Astrocyte (in vitro differentiated cells and primary cell): ENCODE data around the gene SWT1. TPM values are rescaled to one million over a fixed set of nuclear protein-coding genes. Genes with fewer than 3 reads are reported as not detected.
"Not testable (repeated sequence)": the region's sequence is repeated elsewhere in the genome, so short reads cannot be mapped to it uniquely, and the experiment has no call there.

Experiments
- DNase-seq: peaks from one replicate; pipeline ENCODE4 v3.0.0-alpha.2; 2010; ENCODE audit warnings: low read depth
- FAIRE-seq: peaks from 2 replicates; lab custom pipeline; 2011; peaks lifted over from hg19 to GRCh38; lab: Jason Lieb, UNC
- H2AFZ ChIP-seq: 2 replicates; pipeline ENCODE4 v1.6.0; 2012; ENCODE audit warnings: low read depth, low read length, inconsistent platforms
- H3K27ac ChIP-seq: 2 replicates; pipeline ENCODE4 v1.5.1; 2011; ENCODE audit warnings: low read depth, low read length, inconsistent platforms
- H3K27me3 ChIP-seq: 2 replicates; pipeline ENCODE4 v1.6.0; 2011; ENCODE audit warnings: low read length, inconsistent platforms; ENCODE audit not compliant: insufficient read depth
- H3K36me3 ChIP-seq: 2 replicates; pipeline ENCODE4 v1.5.1; 2011; ENCODE audit warnings: low read length, inconsistent platforms; ENCODE audit not compliant: insufficient read depth
- H3K4me1 ChIP-seq: 2 replicates; pipeline ENCODE4 v1.5.1; 2011; ENCODE audit warnings: low read length, inconsistent platforms; ENCODE audit not compliant: insufficient read depth
- H3K4me2 ChIP-seq: 2 replicates; pipeline ENCODE4 v1.6.0; 2012; ENCODE audit warnings: low read length, inconsistent platforms
- H3K4me3 ChIP-seq: 2 replicates; pipeline ENCODE4 v1.5.1; 2011; ENCODE audit warnings: low read depth, mild to moderate bottlenecking, low read length, inconsistent platforms; ENCODE audit not compliant: insufficient read depth
- H3K79me2 ChIP-seq: 2 replicates; pipeline ENCODE4 v1.6.0; 2012; ENCODE audit warnings: mild to moderate bottlenecking, low read length, inconsistent platforms; ENCODE audit not compliant: insufficient read depth
- H3K9ac ChIP-seq: 2 replicates; pipeline ENCODE4 v1.6.0; 2012; ENCODE audit warnings: mild to moderate bottlenecking, low read length, inconsistent platforms
- H3K9me3 ChIP-seq: 2 replicates; pipeline ENCODE4 v1.5.1; 2012; ENCODE audit warnings: low read depth, mild to moderate bottlenecking, low read length, inconsistent platforms; ENCODE audit not compliant: insufficient read depth
- H4K20me1 ChIP-seq: 2 replicates; pipeline ENCODE4 v1.6.0; 2012; ENCODE audit warnings: low read length, inconsistent platforms; ENCODE audit not compliant: insufficient read depth
- H3K27ac Mint-ChIP-seq: one replicate; pipeline ENCODE4 v1.8.0; 2021; ENCODE audit warnings: mild to moderate bottlenecking, mixed read lengths; ENCODE audit not compliant: unreplicated experiment
- H3K27me3 Mint-ChIP-seq: one replicate; pipeline ENCODE4 v1.8.0; 2021; ENCODE audit warnings: low read depth, mixed read lengths; ENCODE audit not compliant: unreplicated experiment
- H3K36me3 Mint-ChIP-seq: one replicate; pipeline ENCODE4 v1.8.0; 2021; ENCODE audit warnings: low read depth, mixed read lengths; ENCODE audit not compliant: unreplicated experiment
- H3K4me1 Mint-ChIP-seq: one replicate; pipeline ENCODE4 v1.8.0; 2021; ENCODE audit warnings: low read depth, mixed read lengths; ENCODE audit not compliant: unreplicated experiment
- H3K4me3 Mint-ChIP-seq: one replicate; pipeline ENCODE4 v1.8.0; 2021; ENCODE audit warnings: mild to moderate bottlenecking, moderate library complexity, mixed read lengths; ENCODE audit not compliant: unreplicated experiment
- H3K9me3 Mint-ChIP-seq: one replicate; pipeline ENCODE4 v1.8.0; 2021; ENCODE audit warnings: mild to moderate bottlenecking, mixed read lengths; ENCODE audit not compliant: unreplicated experiment
- CTCF ChIP-seq: IDR thresholded peaks from 2 replicates; pipeline ENCODE4 v1.5.1; 2011; ENCODE audit warnings: low read depth, mild to moderate bottlenecking, inconsistent platforms, low read length, moderate library complexity; ENCODE audit not compliant: insufficient read depth
- EZH2 ChIP-seq: IDR thresholded peaks from 2 replicates; pipeline ENCODE4 v1.6.1; 2012; ENCODE audit warnings: mild to moderate bottlenecking, low read length, inconsistent platforms; ENCODE audit not compliant: insufficient read depth
- total RNA-seq: library from RNA; stranded (reverse); gene quantifications from 2 replicates; pipeline ENCODE4 v1.2.1, GENCODE V29; 2021

The SWT1 gene
- total RNA-seq, 1 donor from 2014 or later: 5.4 TPM

GRCh38 chr1:185318431-185319138 is 161.6 kb downstream of the SWT1 start:
- Histone ChIP-seq H3K4me3 (no peak overlapping the region), H4K20me1 (peaks cover 24% of the 10 kb centered on the region), H3K9me3 (no peaks in the 10 kb centered on the region), H3K27ac (no peak overlapping the region), H3K4me2 (peak overlapping the region; percentile 82), H3K79me2 (peaks cover 34% of the 10 kb centered on the region), H2AFZ (no peak overlapping the region), H3K27me3 (no peaks in the 10 kb centered on the region), H3K4me1 (peaks cover 16% of the 10 kb centered on the region), H3K36me3 (no peaks in the 10 kb centered on the region), H3K9ac (no peak overlapping the region)
- Mint-ChIP-seq H3K4me1 (peaks cover 13% of the 10 kb centered on the region), H3K9me3 (peaks cover 1% of the 10 kb centered on the region), H3K4me3 (peak overlapping the region; percentile 93), H3K36me3 (peaks cover 5% of the 10 kb centered on the region), H3K27me3 (no peaks in the 10 kb centered on the region), H3K27ac (no peak overlapping the region)
- DNase-seq: no peak
- TF ChIP-seq CTCF: no peak
- FAIRE-seq: no peak

DNA sequence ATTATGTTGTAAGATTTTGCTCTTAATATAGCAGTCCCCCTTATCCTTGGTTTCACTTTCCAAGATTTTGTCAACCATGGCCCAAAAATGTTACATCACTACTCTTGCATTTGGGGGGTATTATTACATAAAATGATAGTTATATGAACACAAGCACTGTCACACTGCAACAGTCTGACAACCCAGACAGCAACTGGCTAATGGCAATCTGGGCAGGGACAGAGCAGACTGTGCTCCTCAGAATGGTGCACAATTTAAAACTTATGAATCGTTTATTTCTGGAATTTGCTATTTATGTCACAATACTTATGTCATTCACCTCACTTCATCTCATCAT is 162.1 kb downstream of the SWT1 start:
- H3K9me3 ChIP-seq: no peaks in the 10 kb centered on the region
- H3K27ac ChIP-seq: no peak overlapping the region
- H3K79me2 ChIP-seq: peaks cover 29% of the 10 kb centered on the region
- H2AFZ ChIP-seq: no peak overlapping the region
- no peak overlapping the region for H3K4me3 ChIP-seq
- H3K27me3 Mint-ChIP-seq: no peaks in the 10 kb centered on the region
- no peaks in the 10 kb centered on the region for H3K36me3 ChIP-seq
- no peak overlapping the region for H3K9ac ChIP-seq
- H4K20me1 ChIP-seq: peaks cover 19% of the 10 kb centered on the region
- no peaks in the 10 kb centered on the region for H3K27me3 ChIP-seq
- H3K27ac Mint-ChIP-seq: no peak overlapping the region
- H3K9me3 Mint-ChIP-seq: peaks cover 1% of the 10 kb centered on the region
- no peak for DNase-seq
- H3K4me1 ChIP-seq: peaks cover 15% of the 10 kb centered on the region
- no peak overlapping the region for H3K4me3 Mint-ChIP-seq
- no peak for FAIRE-seq
- H3K4me1 Mint-ChIP-seq: peaks cover 12% of the 10 kb centered on the region
- no peak for TF ChIP-seq CTCF
- no peak for TF ChIP-seq EZH2
- H3K4me2 ChIP-seq: no peak overlapping the region
- H3K36me3 Mint-ChIP-seq: peaks cover 5% of the 10 kb centered on the region

DNA sequence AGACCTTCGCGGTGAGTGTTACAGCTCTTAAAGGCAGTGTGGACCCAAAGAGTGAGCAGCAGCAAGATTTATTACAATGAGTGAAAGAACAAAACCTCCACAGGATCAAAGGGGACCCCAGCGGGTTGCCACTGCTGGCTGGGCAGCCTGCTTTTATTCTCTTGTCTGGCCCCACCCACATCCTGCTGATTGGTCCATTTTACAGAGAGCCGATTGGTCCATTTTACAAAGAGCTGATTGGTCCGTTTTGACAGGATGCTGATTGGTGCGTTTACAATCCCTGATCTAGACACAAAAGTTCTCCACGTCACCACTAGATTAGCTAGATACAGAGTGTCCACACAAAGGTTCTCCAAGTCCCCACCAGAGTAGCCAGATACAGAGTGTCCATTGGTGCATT is 164.1 kb downstream of the SWT1 start:
- not testable (repeated sequence) for H3K36me3 ChIP-seq, H3K9me3 Mint-ChIP-seq, FAIRE-seq, H3K4me1 Mint-ChIP-seq, H3K27me3 Mint-ChIP-seq, H3K79me2 ChIP-seq, H3K36me3 Mint-ChIP-seq, H2AFZ ChIP-seq, H3K27ac ChIP-seq, H3K9me3 ChIP-seq, H3K4me2 ChIP-seq, H3K4me3 ChIP-seq, DNase-seq, H3K4me3 Mint-ChIP-seq, H3K9ac ChIP-seq, H3K27ac Mint-ChIP-seq, H3K27me3 ChIP-seq, H4K20me1 ChIP-seq
- peaks cover 10% of the 10 kb centered on the region for H3K4me1 ChIP-seq

DNA sequence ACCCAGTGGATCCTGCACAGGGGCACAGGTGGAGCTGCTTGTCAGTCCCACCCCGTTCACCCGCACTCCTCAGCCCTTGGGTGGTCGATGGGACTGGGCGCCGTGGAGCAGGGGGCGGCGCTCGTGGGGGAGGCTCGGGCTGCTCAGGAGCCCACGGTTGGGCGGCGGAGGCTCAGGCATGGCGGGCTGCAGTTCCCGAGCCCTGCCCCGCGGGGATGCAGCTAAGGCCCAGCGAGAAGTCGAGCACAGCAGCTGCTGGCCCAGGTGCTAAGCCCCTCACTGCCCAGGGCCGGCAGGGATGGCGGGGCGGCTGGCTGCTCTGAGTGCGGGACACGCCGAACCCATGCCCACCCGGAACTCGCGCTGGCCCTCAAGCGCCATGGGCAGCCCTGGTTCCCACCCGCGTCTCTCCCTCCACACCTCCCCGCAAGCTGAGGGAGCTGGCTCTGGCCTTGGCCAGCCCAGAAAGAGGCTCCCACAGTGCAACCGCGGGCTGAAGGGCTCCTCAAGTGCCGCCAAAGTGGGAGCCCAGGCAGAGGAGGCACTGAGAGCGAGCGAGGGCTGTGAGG is 164.8 kb downstream of the SWT1 start:
- not testable (repeated sequence) for H4K20me1 ChIP-seq, FAIRE-seq, H3K79me2 ChIP-seq, H2AFZ ChIP-seq, H3K9ac ChIP-seq, DNase-seq, H3K27ac ChIP-seq, H3K9me3 ChIP-seq, H3K27me3 ChIP-seq, H3K27me3 Mint-ChIP-seq, H3K4me2 ChIP-seq, H3K4me1 Mint-ChIP-seq, H3K9me3 Mint-ChIP-seq, H3K27ac Mint-ChIP-seq, H3K4me3 Mint-ChIP-seq, H3K36me3 ChIP-seq, H3K36me3 Mint-ChIP-seq, H3K4me3 ChIP-seq
- peaks cover 10% of the 10 kb centered on the region for H3K4me1 ChIP-seq
